Activated CD4-positive, alpha-beta T cell treated with anti-CD3 and anti-CD28 coated beads, Interleukin-2, amount 10 ng/mL, durations not matched to agents 24 days and 14 days (primary cell): ENCODE measurements around the gene C1orf185. TPM values are rescaled to one million over a fixed set of nuclear protein-coding genes. Genes with fewer than 3 reads are reported as not detected.

Experiments used
- total RNA-seq: library from RNA; stranded (reverse); gene quantifications from 2 replicates; pipeline ENCODE4 v1.2.3, GENCODE V29; 2022

Gene C1orf185
- total RNA-seq, 1 donor from 2014 or later = not detected

Other genes starting within 250 kb of the C1orf185 start
- 63.7 and 67.2 TPM in 2 replicates for gene FAF1, start 142.0 kb upstream of the C1orf185 start, total RNA-seq
- gene CDKN2C, start 132.0 kb upstream of the C1orf185 start, total RNA-seq = 12.8 and 13.7 TPM in 2 replicates
- 24.6 and 33.6 TPM in 2 replicates for gene RNF11, start 134.0 kb downstream of the C1orf185 start, total RNA-seq
- gene TTC39A, start 228.3 kb downstream of the C1orf185 start, total RNA-seq = 0.12 and 0.28 TPM in 2 replicates